Activated T-cell treated with anti-CD3 and anti-CD28 coated beads for 24 hours (primary cell): ENCODE results near the gene ZNF282.

ENCODE experiments used
- DNase-seq: peaks from one replicate; pipeline ENCODE4 v3.0.0-alpha.2; 2020; ENCODE audit warnings: low read depth

The ZNF282 gene

GRCh38 chr7:149195180-149196150, at the start of gene ZNF282:
Gene ZNF282, plus strand, starts transcription at chr7:149195546. Its CDS starts 44 bp downstream, at chr7:149195590.
- DNase-seq: peak; percentile 74

GRCh38 chr7:149147072-149147751, 48.1 kb upstream of the ZNF282 start, which contains the start of gene ZNF398:
Gene ZNF398, plus strand, starts transcription at chr7:149147453. Its CDS starts 290 bp downstream, at chr7:149147743.
- DNase-seq: peak; percentile 80

- DNase-seq: peak; percentile 48
These were observed 47.3 kb upstream of the ZNF282 start for GRCh38 chr7:149147752-149148653.

- no peak for DNase-seq
These were observed 44.4 kb upstream of the ZNF282 start for GRCh38 chr7:149150981-149151380.

GRCh38 chr7:149153346-149153745, 42.0 kb upstream of the ZNF282 start:
- DNase-seq: no peak

- no peak for DNase-seq
These were observed 41.3 kb upstream of the ZNF282 start for GRCh38 chr7:149154056-149154455.

- DNase-seq: no peak
These were observed 38.4 kb upstream of the ZNF282 start for GRCh38 chr7:149156898-149157297.

- DNase-seq: no peak
These were observed 34.0 kb upstream of the ZNF282 start for GRCh38 chr7:149161241-149161848.

- no peak for DNase-seq
These were observed 29.2 kb upstream of the ZNF282 start for GRCh38 chr7:149166142-149166541.

GRCh38 chr7:149166630-149167352, 28.6 kb upstream of the ZNF282 start:
- DNase-seq: no peak

- DNase-seq: no peak
These were observed 23.3 kb upstream of the ZNF282 start for GRCh38 chr7:149171892-149172533.

- DNase-seq: no peak
These were observed 22.8 kb upstream of the ZNF282 start for GRCh38 chr7:149172534-149172920.

- no peak for DNase-seq
These were observed 20.2 kb upstream of the ZNF282 start for GRCh38 chr7:149175150-149175549.

GRCh38 chr7:149179241-149179640, 16.1 kb upstream of the ZNF282 start:
- DNase-seq: no peak

- no peak for DNase-seq
These were observed 14.5 kb upstream of the ZNF282 start for GRCh38 chr7:149180722-149181449.

- no peak for DNase-seq
These were observed 13.9 kb upstream of the ZNF282 start for GRCh38 chr7:149181450-149181790.

GRCh38 chr7:149184274-149184673, 11.1 kb upstream of the ZNF282 start:
- no peak for DNase-seq

GRCh38 chr7:149188213-149188612, 7.1 kb upstream of the ZNF282 start:
- no peak for DNase-seq

GRCh38 chr7:149188637-149189259, 6.6 kb upstream of the ZNF282 start:
- no peak for DNase-seq
